ENCODE data around the gene TMCO4. TPM values are rescaled to one million over a fixed set of nuclear protein-coding genes. Genes with fewer than 3 reads are reported as not detected.

TMCO4 gene
- total RNA-seq, 6 experiments from 2014 or later = 6.4 to 13.5 (median 9.8) TPM

Other genes starting within 250 kb of the TMCO4 start
- 1 to 10 TPM; 2.2 to 5.7 (median 3.4) TPM for gene NBL1, start 155.6 kb downstream of the TMCO4 start, total RNA-seq
- not detected for gene HTR6, start 135.0 kb downstream of the TMCO4 start, total RNA-seq
- gene RNF186, start 15.4 kb upstream of the TMCO4 start, total RNA-seq = 1 to 10 TPM in 1 of 6 experiments, under 1 TPM in 3, not detected in 2; 0.30 to 2.9 (median 0.53) TPM
- 1 to 10 TPM in 5 of 6 experiments, under 1 TPM in 1; 0.98 to 3.4 (median 1.3) TPM for gene OTUD3, start 82.5 kb upstream of the TMCO4 start, total RNA-seq
- gene PLA2G2E, start 123.7 kb upstream of the TMCO4 start, total RNA-seq = not detected
- gene PLA2G2A, start 179.7 kb upstream of the TMCO4 start, total RNA-seq = 1,000 to 10,000 TPM in 1 of 6 experiments, 100 to 1,000 TPM in 5; 109 to 1,136 (median 151) TPM

Data from right lobe of liver (tissue), 5 donors.